Central memory CD8-positive, alpha-beta T cell (primary cell): ENCODE data around the gene TAGLN2.

Source experiments
- ATAC-seq: fragments of 150-1000 bp; cut with Tn5 transposase; replicated peaks from 2 replicates; pipeline ENCODE4 v1.10.0; 2022; ENCODE audit warnings: mild to moderate bottlenecking, moderate FRiP score, moderate number of reproducible peaks; ENCODE audit not compliant: poor library complexity, severe bottlenecking; ENCODE audit errors: extremely low read depth
- DNase-seq, 2 donors: peaks; one replicate each; pipeline ENCODE4 v3.0.0; 2021; ENCODE audit warnings: low spot score in 2 of 2
- H3K27ac Mint-ChIP-seq: one replicate; pipeline ENCODE4 v1.8.0; 2022; ENCODE audit warnings: low read depth, mild to moderate bottlenecking, moderate library complexity, mixed read lengths
- H3K27me3 Mint-ChIP-seq: one replicate; pipeline ENCODE4 v1.8.0; 2022; ENCODE audit warnings: mixed read lengths
- H3K36me3 Mint-ChIP-seq: one replicate; pipeline ENCODE4 v1.8.0; 2022; ENCODE audit warnings: mild to moderate bottlenecking, moderate library complexity, mixed read lengths; ENCODE audit not compliant: insufficient read depth
- H3K4me1 Mint-ChIP-seq: one replicate; pipeline ENCODE4 v1.8.0; 2022; ENCODE audit warnings: mixed read lengths
- H3K4me3 Mint-ChIP-seq: one replicate; pipeline ENCODE4 v1.8.0; 2022; ENCODE audit warnings: mild to moderate bottlenecking, moderate library complexity, mixed read lengths
- H3K9me3 Mint-ChIP-seq: one replicate; pipeline ENCODE4 v1.8.0; 2022; ENCODE audit warnings: mixed read lengths

The TAGLN2 gene

DNA sequence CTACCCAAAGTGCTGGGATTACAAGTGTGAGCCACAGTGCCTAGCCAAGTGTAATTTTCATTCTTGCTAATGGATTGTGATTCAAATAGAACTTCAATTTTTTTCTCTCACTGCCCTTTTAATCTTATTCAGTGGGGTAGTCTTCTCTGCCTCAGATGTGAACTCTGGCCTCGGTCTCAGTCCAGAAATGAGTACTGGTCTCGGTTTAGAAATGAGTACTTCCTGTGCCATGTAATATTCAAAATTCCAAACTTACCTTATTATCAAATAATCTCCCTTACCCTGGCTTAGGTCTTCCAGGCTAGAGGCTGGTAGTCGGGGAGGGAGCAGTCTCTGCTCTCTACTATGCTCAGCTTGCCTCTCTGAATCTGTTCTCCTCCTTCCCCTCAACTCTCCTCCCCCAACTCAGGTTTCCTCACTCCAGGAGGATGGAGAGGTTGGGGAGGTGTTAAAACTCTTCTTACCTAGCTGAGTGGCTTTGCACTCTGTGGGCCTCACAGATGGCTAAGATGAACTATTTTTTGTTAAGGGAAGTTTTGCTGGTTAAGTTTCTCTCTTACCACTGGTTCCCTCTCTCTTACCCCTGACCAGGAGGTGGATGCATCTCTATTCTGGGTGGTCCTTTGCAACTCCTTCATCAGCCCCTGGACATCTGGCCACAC, 33.5 kb upstream of the TAGLN2 start:
- no peak for ATAC-seq
- Mint-ChIP-seq H3K27ac (no peak overlapping the region), H3K4me1 (no peaks in the 10 kb centered on the region), H3K4me3 (no peak overlapping the region), H3K36me3 (no peaks in the 10 kb centered on the region), H3K9me3 (no peaks in the 10 kb centered on the region), H3K27me3 (peaks cover 28% of the 10 kb centered on the region)
- DNase-seq = no peak

DNA sequence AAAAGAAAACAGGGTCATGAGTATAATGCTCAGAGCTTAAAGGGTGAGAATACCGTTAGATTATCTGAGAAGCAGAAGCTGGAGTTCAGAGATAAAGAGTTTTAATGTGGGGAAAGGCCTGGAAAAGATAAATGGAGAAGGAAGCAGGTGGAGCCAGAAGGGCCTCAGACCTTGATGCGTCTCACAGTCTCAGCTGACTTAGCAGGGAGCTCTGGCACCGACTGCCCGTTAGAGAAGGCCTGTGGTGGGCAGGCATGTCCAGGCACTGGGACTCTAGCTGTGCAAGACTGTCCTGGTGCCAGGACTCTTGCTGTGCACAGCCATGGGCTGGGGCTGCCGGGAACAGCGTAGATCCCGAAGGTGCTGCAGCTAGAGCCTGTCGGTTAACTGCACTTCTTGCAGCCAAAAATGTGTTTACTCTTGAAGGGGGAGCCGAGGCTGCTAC, 32.5 kb upstream of the TAGLN2 start:
- no peak overlapping the region for H3K4me3 Mint-ChIP-seq
- no peak overlapping the region for H3K27ac Mint-ChIP-seq
- H3K9me3 Mint-ChIP-seq = no peaks in the 10 kb centered on the region
- H3K27me3 Mint-ChIP-seq = peaks cover 38% of the 10 kb centered on the region
- H3K4me1 Mint-ChIP-seq = no peaks in the 10 kb centered on the region
- no peak for DNase-seq
- no peaks in the 10 kb centered on the region for H3K36me3 Mint-ChIP-seq
- no peak for ATAC-seq

DNA sequence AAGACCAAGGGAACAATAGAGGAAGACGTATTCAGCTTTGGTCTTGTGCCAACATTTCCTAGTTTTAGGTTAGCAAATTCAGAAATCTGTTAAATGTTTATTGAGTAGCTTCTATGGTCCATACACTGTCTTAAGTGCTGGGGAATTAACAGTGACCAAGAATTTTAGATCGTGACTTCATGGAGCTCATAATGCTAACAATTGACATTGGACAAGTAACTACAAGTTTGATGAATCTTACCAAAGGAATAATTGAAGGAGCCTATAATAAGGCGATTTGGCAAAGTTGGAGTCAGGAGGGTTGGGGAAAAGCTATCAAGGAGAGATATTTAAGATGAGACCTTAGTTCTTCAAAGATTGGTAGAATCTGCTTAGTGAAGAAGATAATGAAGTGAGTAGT, 30.1 kb upstream of the TAGLN2 start:
- H3K9me3 Mint-ChIP-seq = no peaks in the 10 kb centered on the region
- H3K27me3 Mint-ChIP-seq = peaks cover 44% of the 10 kb centered on the region
- no peak for ATAC-seq
- no peak for DNase-seq
- no peak overlapping the region for H3K27ac Mint-ChIP-seq
- no peaks in the 10 kb centered on the region for H3K36me3 Mint-ChIP-seq
- no peaks in the 10 kb centered on the region for H3K4me1 Mint-ChIP-seq
- H3K4me3 Mint-ChIP-seq = no peak overlapping the region

DNA sequence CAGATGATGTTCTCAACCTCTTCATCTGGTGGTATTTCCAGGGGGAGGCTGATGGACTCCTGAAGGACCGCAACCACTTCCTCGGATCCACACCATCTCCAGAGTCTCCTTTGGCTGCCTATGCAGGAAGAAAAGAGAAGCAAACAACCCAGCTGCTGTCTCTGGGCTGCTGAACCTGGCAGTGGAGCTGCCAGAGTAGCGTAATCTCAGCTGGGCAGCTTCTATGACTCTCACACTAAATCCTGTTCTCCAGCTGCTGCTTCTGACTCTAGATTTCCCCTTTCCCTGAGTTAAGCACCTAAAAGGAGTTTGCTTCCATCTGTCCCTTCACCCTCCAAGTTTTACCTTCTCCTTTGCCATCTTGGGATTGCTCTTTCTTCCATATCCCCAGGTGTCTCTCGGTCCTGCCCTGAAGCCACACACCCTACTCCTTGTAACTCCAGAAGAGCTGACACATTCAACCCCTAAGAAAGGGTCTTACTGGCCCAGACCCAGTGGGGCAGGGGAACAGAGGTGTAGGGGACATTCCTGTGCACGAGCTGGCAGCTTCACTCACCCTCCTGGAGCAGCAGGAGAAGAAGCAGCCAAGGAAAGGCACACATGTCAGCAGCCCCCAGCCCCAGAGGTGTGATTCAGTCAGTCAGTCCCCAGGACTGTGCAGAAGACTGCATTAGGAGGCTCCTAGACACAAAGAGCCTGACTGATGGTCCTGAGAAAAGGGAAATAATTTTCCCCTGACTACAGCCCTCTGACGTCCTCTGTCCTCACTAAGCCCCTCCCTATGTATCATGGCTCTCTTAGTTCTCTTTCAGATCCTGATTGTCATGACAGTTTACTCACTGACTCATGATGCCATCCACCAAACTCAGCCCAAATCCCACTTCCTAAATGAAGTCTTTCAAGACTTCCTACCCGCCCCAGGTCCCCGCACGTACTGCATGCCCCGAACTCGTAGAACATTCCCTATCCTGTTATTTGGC, 28.5 kb upstream of the TAGLN2 start, which contains the start of gene SLAMF9:
Gene SLAMF9, minus strand, starts transcription at position 702 of the 980 bp plus-strand sequence. Its CDS starts 100 bp downstream, at position 602.
- peaks cover 49% of the 10 kb centered on the region for H3K27me3 Mint-ChIP-seq
- ATAC-seq (no peak), DNase-seq (no peak)
- H3K4me3 Mint-ChIP-seq = no peak within 1 kb of the TSS
- no peaks in the 10 kb centered on the region for H3K9me3 Mint-ChIP-seq
- no peak within 1 kb of the TSS for H3K27ac Mint-ChIP-seq
- no peaks in the 10 kb centered on the region for H3K36me3 Mint-ChIP-seq
- H3K4me1 Mint-ChIP-seq = no peaks in the 10 kb centered on the region

DNA sequence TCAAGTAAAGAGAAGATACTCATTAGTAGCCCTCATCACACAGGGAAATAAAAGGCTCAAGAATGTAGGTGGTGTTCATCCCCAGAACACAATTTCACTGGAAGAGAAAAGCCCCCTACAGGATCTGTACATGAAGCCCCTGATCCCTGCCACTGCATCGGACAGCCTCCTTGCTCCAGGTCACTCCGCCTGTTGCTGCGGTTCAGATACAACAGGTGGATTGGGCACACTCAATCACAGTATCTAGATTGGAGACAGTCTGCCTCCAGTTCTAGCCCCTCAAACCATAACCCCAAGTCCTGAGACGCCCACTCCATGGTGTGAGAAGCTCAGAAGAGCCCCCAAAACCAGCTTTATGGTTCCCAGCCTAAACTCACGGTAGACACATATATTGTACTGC, 27.6 kb upstream of the TAGLN2 start:
- ATAC-seq (no peak), DNase-seq (no peak)
- Mint-ChIP-seq H3K36me3 (no peaks in the 10 kb centered on the region), H3K4me1 (no peaks in the 10 kb centered on the region), H3K4me3 (no peak overlapping the region), H3K27me3 (peaks cover 49% of the 10 kb centered on the region), H3K27ac (no peak overlapping the region), H3K9me3 (no peaks in the 10 kb centered on the region)

DNA sequence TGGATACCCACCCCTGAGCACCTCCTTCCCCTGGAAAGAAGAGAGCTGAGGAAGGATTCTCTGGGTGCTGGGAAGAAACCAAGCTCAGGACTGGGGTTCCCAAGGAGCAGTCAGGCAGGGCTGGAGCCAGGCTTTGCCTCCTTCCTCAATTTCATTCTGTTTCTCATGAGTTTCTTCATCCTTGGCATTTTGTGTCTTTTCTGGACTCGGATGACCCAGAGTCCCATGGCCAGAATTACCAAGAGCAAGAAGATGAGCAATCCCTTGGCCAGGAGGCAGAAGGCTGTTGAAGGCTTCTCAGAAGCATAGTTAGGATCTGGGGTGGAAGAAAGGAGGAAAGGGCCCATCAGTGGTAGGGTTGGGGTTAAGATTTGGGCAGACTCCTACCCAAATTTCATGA, 26.2 kb upstream of the TAGLN2 start:
- Mint-ChIP-seq H3K36me3 (no peaks in the 10 kb centered on the region), H3K27me3 (peaks cover 49% of the 10 kb centered on the region), H3K4me3 (no peak overlapping the region), H3K4me1 (no peaks in the 10 kb centered on the region), H3K9me3 (no peaks in the 10 kb centered on the region), H3K27ac (no peak overlapping the region)
- ATAC-seq (no peak), DNase-seq (no peak)

DNA sequence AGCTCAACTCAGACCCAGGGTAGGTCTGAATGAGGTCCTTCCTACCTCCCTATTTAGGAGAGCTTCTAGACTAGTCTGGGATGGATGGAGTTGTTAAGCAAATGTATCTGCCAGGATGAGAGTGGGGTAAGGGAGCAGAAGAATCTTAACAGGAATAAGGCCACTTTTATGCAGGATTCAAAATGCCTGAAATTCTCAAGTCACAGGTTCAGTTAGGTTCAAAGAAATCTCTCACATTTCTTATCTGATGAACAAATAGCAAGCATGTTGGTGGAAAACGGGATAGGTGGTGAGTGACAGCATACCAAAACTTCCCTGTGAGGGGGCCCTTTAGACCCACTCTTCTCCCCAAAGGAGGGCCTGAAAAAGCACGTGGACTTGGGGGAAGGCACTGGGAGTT, 25.7 kb upstream of the TAGLN2 start:
- Mint-ChIP-seq H3K27ac (no peak overlapping the region), H3K36me3 (no peaks in the 10 kb centered on the region), H3K9me3 (no peaks in the 10 kb centered on the region), H3K4me3 (no peak overlapping the region), H3K27me3 (peaks cover 49% of the 10 kb centered on the region), H3K4me1 (no peaks in the 10 kb centered on the region)
- DNase-seq (no peak), ATAC-seq (no peak)

DNA sequence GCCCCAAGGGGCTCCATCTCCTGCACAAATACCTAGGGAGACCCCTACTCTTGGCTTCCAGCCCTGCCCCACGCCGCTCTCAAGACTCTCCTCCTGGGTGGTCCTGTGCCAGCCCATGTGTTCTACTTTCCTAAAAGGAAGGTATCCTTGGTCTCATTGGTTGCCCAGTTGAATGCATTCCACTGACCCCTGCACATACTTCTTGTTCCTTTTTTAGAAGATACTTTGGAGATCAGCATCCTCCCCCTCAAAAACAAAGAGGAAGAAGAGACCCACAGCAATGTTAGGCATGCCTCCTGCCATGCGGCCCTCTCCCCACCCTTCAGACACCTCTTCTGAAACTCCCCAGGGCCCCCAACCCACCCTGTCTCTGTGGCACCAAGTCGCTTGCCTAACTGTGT, 24.7 kb upstream of the TAGLN2 start:
- peaks cover 7% of the 10 kb centered on the region for H3K4me1 Mint-ChIP-seq

DNA sequence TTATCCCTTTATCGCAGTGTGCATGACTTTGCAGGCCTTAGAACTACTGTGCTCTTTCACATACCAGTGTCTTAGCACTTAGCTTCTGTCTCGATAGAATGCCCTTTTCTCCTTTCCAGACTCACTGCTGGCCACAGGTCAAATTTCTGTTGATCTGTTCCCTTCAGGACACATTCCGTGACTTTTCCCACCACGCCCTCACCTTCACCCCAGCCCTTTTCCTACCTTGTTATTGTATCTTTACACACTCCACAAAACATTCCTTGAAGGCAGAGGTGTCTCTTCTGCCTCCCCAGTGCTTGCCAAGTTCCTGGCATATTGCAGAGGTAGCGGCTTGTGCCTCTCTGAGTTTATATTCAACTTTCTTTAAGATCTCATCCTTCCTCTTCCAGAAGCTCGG, 23.8 kb upstream of the TAGLN2 start:
- no peaks in the 10 kb centered on the region for H3K9me3 Mint-ChIP-seq
- no peak overlapping the region for H3K27ac Mint-ChIP-seq
- no peaks in the 10 kb centered on the region for H3K36me3 Mint-ChIP-seq
- no peak overlapping the region for H3K4me3 Mint-ChIP-seq
- H3K27me3 Mint-ChIP-seq = peaks cover 58% of the 10 kb centered on the region
- ATAC-seq (no peak), DNase-seq (no peak)
- peaks cover 11% of the 10 kb centered on the region for H3K4me1 Mint-ChIP-seq

More for the DNA sequence above, 24.7 kb upstream of the TAGLN2 start:
- no peak overlapping the region for H3K4me3 Mint-ChIP-seq
- no peak overlapping the region for H3K27ac Mint-ChIP-seq
- ATAC-seq (no peak), DNase-seq (no peak)
- peaks cover 57% of the 10 kb centered on the region for H3K27me3 Mint-ChIP-seq
- no peaks in the 10 kb centered on the region for H3K36me3 Mint-ChIP-seq
- no peaks in the 10 kb centered on the region for H3K9me3 Mint-ChIP-seq

DNA sequence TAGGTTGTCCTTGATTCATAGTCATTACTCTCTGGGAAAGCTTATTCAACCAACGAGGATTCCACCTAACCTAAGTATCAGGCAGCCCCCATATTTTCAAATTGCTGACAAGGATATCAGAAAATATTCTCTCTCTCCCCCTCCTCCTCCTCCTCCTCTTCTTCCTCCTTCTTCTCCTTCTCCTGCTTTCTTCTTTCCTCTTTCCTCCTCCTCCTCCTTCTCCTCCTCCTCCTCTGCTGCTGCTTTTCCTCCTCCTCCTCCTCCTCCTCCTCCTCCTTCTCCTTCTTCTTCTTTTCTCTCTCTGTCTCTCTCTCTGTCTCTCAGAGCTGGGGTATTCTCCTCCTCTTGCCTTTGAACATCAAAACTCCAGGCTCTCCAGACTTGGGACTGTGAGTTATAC, 22.6 kb upstream of the TAGLN2 start:
- Mint-ChIP-seq H3K9me3 (no peaks in the 10 kb centered on the region), H3K4me1 (peaks cover 11% of the 10 kb centered on the region), H3K4me3 (no peak overlapping the region), H3K36me3 (no peaks in the 10 kb centered on the region), H3K27me3 (peaks cover 58% of the 10 kb centered on the region), H3K27ac (no peak overlapping the region)
- no peak for ATAC-seq
- DNase-seq = no peak

DNA sequence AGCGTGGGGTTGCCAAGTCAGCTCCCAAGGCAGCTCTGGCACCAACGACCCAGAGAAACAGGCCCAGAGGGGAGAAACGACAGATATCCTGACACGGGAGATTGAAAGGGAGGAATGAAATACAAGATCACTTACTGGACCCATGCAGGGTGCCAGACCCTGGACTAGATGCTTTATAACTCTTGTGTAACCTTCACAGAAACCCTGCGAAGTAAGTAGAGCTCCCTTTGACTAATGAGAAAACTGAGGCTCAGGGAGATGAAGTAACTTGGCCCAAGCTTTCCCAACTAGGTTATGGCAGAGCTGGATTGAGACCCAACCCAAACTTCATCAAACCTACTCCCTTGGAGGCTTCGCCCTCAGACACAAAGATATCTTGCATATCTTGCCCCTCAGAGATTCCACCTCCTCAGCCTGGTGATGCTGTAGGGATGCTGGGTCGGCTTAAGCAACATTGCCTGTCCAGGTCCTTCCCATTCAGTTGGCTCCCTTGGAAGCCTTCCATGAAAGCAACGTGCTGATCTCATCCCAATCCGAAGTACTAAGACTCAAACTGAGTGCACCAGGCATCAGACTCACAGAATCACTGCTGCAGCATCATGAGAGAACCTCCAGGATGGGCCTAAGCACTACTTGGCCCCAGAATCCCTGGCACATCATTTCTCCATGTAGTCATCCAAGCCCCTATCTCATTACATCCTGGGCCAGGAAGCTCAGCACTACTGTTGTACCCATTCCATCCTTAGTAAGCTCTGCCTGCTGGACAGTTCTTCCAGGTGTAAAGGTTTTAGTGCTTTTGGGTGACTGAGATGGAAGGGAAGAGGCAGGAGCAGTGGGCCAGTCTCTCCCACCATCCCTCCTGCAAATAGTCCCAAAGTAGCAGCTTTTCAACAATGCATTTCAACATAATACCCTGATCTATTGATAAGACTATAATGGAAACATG, 21.2 kb upstream of the TAGLN2 start:
- H3K4me1 Mint-ChIP-seq = peaks cover 11% of the 10 kb centered on the region
- no peaks in the 10 kb centered on the region for H3K9me3 Mint-ChIP-seq
- H3K4me3 Mint-ChIP-seq = peak overlapping the region; percentile 60
- H3K27me3 Mint-ChIP-seq = peaks cover 55% of the 10 kb centered on the region
- ATAC-seq (no peak), DNase-seq (no peak)
- H3K27ac Mint-ChIP-seq = no peak overlapping the region
- no peaks in the 10 kb centered on the region for H3K36me3 Mint-ChIP-seq
